GM18907 (cell line): ENCODE results near the gene ARL16.

Source experiments
- ATAC-seq: cut with Tn5 transposase; IDR thresholded peaks from one replicate; pipeline ENCODE4 v1.9.1; 2021; ENCODE audit warnings: mild to moderate bottlenecking, moderate library complexity; ENCODE audit not compliant: unreplicated experiment

The ARL16 gene

GRCh38 chr17:81713004-81713555, 29.5 kb upstream of the ARL16 start:
- ATAC-seq = no peak

- peak; percentile 6 for ATAC-seq
Observed at GRCh38 chr17:81712468-81713003, 28.9 kb upstream of the ARL16 start.

GRCh38 chr17:81711814-81712467, 28.3 kb upstream of the ARL16 start, which contains the start of gene SLC25A10:
Gene SLC25A10 (plus strand): TSS chr17:81712284. CDS start chr17:81712427, 143 bp downstream.
- ATAC-seq = peak; percentile 51

GRCh38 chr17:81710514-81711308, 27.1 kb upstream of the ARL16 start:
- ATAC-seq = no peak

- no peak for ATAC-seq
Observed at GRCh38 chr17:81708739-81709185, 25.2 kb upstream of the ARL16 start.

GRCh38 chr17:81707725-81708646, 24.4 kb upstream of the ARL16 start:
- ATAC-seq = no peak

- ATAC-seq = no peak
Observed at GRCh38 chr17:81706757-81707624, 23.4 kb upstream of the ARL16 start.

GRCh38 chr17:81706232-81706611, 22.6 kb upstream of the ARL16 start:
- no peak for ATAC-seq

GRCh38 chr17:81705518-81706231, 22.1 kb upstream of the ARL16 start:
- ATAC-seq = no peak

GRCh38 chr17:81703747-81704654, 20.4 kb upstream of the ARL16 start:
- peak; percentile 2 for ATAC-seq

- peak; percentile 72 for ATAC-seq
Observed at GRCh38 chr17:81702934-81703746, 19.5 kb upstream of the ARL16 start, which contains the start of gene MRPL12. Gene MRPL12 (plus strand): TSS chr17:81703367. CDS start chr17:81703502, 135 bp downstream.

GRCh38 chr17:81701288-81702071, 17.9 kb upstream of the ARL16 start:
- no peak for ATAC-seq

GRCh38 chr17:81700353-81701287, 17.0 kb upstream of the ARL16 start:
- ATAC-seq = no peak

- no peak for ATAC-seq
Observed at GRCh38 chr17:81697261-81698044, 13.9 kb upstream of the ARL16 start.
